COLO668 (cell line): ENCODE results near the gene RUFY4.
A peak's percentile ranks its signal among the peaks of the same experiment; 100 is the strongest.

ENCODE experiments used
- DNase-seq: peaks from one replicate; lab custom pipeline; 2025; ENCODE audit not compliant: unreplicated experiment; lab: John Stamatoyannopoulos, UW

RUFY4 gene, protein sequence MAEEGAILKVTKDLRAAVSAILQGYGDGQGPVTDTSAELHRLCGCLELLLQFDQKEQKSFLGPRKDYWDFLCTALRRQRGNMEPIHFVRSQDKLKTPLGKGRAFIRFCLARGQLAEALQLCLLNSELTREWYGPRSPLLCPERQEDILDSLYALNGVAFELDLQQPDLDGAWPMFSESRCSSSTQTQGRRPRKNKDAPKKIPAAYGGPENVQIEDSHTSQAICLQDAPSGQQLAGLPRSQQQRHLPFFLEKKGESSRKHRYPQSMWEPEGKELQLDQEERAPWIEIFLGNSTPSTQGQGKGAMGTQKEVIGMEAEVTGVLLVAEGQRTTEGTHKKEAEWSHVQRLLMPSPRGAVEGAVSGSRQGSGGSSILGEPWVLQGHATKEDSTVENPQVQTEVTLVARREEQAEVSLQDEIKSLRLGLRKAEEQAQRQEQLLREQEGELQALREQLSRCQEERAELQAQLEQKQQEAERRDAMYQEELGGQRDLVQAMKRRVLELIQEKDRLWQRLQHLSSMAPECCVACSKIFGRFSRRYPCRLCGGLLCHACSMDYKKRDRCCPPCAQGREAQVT

DNA sequence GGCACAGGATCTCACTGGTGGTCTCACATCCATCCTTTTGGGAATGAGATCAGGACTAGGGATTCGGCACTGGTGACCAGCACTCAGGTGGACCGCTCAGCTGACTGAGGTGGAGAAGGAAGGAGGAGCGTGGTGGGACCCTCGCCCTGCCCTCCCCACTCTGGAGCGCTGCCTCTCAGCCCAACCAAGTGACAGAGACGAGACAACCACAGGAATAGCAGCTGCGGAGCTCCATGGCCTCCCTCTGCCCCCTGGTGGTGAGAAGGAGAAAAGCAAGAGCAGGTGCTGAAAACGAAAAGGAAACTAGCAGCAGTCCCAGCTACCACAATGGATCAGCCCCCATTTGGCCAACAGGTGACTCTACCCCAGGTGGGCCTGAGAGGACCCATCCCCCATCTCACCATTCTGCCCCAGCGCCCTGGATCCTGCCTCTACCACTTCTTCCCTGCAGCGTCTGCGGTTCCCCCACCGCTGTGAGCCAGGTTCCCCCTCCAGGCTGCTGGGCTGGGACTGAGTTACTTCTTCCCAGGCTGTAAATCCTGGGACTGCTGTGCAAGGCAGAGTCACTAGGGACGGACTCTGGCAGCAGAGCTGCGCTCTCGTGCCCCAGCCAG lies at the start of gene RUFY4:
Gene RUFY4 (plus strand): TSS at position 533 of the 614 bp plus-strand sequence. CDS start 1,353 bp downstream, outside the sequence.
- peak; percentile 59 for DNase-seq

GRCh38 chr2:218019411-218020060 lies 49.5 kb upstream of the RUFY4 start:
- no peak for DNase-seq

GRCh38 chr2:218020281-218020680 lies 48.8 kb upstream of the RUFY4 start:
- DNase-seq: no peak

- DNase-seq: no peak
Measured at GRCh38 chr2:218020966-218021535, 48.0 kb upstream of the RUFY4 start.

- DNase-seq: no peak
Measured at GRCh38 chr2:218021536-218022071, 47.4 kb upstream of the RUFY4 start.

DNA sequence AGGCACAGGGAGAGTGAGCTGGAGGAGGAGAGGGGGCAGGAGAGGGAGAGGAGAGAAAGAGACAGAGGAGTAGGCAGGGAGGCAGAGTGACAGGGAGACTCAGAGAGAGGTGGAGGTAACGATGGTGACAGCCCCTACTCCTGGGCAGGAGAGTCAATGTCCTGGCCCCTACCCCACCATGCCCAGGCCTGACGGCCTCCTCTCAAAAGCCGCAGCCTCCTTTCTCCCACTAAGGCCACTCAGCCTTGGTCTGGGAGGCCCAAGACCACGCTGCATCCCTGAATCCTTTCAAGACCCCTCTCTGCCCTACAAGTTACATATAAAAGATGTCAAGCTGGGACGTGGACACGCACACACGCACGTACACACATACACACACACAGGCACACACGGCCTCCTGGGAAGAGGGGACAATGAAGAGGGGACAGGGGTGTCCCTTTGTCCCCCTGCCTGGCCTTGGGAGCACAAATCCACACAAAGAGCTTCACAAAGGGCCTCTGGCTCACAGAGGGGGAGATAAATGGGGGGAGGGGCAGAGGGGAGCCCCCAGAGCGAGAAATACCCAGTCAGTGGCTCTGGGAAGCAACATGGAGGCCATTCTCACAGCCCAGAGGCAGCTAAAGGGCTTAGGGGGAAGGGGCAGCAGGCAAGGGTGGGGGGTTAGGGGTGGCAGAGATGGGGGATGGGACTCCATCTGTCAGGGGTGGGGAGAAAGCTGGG lies 46.8 kb upstream of the RUFY4 start:
- DNase-seq: no peak

GRCh38 chr2:218022851-218023530 lies 46.1 kb upstream of the RUFY4 start:
- DNase-seq: no peak

- DNase-seq: no peak
Measured at GRCh38 chr2:218023636-218024035, 45.4 kb upstream of the RUFY4 start.

DNA sequence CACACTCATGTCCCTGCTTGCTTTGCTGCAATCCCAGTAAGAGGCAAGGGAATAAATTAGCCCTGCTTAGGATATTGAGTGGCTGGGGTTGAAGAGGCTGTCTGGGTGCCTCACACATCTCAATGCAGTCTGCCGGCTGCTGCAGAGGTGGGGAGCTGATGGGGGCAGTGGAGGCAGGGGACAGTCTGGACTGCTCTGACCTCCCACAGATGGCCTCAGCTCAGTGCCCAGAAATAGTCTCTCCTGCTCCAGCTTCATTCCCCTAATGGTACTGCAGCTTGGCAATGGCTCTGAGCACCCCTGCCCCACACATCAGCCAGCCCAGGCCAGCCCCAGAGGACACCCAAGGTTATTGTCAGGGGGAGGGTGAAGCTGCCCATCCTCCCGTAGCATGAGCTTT lies 44.7 kb upstream of the RUFY4 start:
- DNase-seq: no peak

DNA sequence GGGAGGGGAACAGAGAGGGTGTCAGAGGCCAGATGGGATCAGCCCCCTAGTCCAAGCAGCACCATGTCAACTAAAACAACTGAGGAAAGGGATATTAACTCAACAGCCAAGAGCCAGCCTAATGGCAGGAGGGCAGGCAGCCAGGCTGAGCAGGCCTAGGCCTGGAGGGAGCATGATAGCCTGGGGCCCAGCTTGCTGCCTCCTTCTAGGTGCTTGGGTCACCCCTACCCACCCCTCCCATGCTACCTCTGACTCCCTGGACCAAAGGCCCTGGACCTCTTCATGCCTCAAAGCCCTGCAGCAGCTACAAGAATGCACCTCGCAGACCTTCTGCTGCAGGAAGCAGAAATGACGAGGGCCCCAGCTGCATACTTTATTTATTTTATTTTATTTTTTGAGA lies 44.2 kb upstream of the RUFY4 start:
- DNase-seq: no peak

GRCh38 chr2:218026244-218026643 lies 42.8 kb upstream of the RUFY4 start:
- no peak for DNase-seq

DNA sequence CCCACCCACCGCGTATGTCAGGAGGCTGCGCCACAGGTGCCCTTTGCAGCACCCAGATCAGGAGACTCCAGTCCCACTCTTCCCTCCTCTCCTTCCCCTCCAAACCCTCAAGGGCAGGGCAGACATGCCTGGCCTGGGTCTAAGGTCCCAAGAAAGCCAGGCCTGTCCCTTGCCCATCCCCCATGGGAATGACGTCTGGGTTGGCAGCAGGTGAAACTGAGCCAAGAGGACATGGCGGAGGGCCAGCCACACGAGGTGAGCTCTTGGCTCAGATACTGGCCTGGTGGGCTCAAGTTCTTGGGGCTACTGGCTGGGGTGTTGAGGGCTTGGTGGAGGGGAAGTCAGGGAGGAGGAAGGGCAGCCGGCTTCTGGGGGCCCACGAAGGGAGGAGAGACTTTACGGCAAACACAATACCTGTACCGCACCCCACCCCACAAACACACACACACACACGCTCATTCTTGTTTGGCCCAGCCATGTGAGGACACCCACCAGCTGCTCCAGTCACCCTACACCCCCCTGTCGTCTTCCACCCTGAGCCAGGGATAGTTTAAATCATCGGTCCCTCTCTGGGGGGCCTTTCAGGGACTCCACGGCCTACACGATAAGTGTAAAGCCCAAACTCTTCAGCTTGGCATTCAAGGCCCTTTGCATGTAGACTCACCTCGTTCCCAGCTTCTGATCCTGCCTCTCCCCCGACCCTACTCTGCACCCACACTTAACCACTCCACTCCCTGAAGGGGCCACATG lies 42.2 kb upstream of the RUFY4 start:
- no peak for DNase-seq

GRCh38 chr2:218027426-218028188 lies 41.4 kb upstream of the RUFY4 start:
- DNase-seq: no peak

DNA sequence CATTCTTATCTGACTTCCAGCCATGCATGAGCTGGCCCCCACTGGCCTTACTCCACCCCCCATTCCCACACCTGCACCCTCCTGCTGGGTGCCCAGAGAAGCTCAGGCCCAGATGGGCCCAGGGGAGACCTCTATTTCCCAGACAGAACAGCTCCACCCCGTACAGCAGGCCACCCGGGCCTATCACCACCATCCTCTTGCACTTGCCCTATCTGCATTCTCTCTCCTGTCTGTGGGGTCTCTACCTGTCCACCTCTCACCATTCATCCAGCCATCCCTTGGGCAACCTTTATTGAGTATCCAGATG lies 40.9 kb upstream of the RUFY4 start:
- DNase-seq: no peak

GRCh38 chr2:218028562-218029348 lies 40.3 kb upstream of the RUFY4 start:
- no peak for DNase-seq

GRCh38 chr2:218029366-218030360 lies 39.4 kb upstream of the RUFY4 start:
- DNase-seq: no peak
